CD4-positive, alpha-beta T cell treated with Interleukin-6 at 100 ng/mL for 8 hours (primary cell): ENCODE measurements around the gene CDC14C.

Experiments
- DNase-seq: peaks from one replicate; pipeline ENCODE4 v3.0.0-alpha.2; 2020; ENCODE audit warnings: mixed read lengths, low spot score

Gene CDC14C

DNA sequence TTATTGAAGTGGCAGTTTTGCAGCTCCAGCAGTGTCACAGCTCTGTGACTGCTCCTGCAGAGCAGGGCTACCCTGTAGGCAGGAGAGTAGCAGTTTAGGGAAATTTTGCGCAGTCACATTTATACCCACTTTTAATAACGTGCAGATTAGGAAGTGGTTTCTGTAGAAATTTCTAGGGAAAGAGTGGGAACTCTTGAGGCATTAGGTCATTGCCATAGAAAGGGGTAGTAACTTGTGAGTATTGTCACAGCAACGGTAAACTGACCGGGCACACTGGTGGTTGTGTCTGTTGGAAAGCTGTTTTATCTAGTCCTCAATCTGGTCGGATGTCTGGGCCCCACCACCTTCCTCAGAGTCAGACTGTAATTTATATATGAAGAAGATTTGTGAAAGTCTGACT, 51.9 kb downstream of the CDC14C start:
- no peak for DNase-seq

DNA sequence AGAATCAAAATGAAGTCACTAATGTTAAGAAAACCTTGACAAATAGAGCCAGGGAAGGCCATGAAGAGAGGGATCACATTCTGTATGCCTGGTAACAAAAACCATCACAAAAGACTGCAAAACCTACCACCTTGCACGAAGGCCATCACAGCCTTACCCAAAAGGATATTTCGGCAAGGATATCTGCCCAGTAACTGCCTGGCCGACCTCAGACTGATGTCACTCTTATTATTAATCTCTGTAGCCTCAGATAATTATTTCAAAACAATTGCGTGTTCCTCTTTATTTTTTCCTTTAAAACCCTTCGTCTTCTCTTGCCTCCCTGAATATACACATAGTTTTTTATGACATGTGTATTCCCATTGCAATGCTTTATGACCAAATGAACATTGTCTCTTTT, 52.5 kb downstream of the CDC14C start:
- DNase-seq, result no peak
